ENCODE measurements around the gene TOX2.

- TF ChIP-seq POLR2A (IDR thresholded peaks at IDR 0.05), result no peak
- TF ChIP-seq, protein P1, sequence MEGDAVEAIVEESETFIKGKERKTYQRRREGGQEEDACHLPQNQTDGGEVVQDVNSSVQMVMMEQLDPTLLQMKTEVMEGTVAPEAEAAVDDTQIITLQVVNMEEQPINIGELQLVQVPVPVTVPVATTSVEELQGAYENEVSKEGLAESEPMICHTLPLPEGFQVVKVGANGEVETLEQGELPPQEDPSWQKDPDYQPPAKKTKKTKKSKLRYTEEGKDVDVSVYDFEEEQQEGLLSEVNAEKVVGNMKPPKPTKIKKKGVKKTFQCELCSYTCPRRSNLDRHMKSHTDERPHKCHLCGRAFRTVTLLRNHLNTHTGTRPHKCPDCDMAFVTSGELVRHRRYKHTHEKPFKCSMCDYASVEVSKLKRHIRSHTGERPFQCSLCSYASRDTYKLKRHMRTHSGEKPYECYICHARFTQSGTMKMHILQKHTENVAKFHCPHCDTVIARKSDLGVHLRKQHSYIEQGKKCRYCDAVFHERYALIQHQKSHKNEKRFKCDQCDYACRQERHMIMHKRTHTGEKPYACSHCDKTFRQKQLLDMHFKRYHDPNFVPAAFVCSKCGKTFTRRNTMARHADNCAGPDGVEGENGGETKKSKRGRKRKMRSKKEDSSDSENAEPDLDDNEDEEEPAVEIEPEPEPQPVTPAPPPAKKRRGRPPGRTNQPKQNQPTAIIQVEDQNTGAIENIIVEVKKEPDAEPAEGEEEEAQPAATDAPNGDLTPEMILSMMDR (IDR thresholded peaks at IDR 0.05), result no peak
These were observed 58.6 kb downstream of the TOX2 start for GRCh38 chr20:43973231-43973630.
